ENCODE measurements around the gene METTL16.

- no peak for TF ChIP-seq CTCF (IDR thresholded peaks at IDR 0.05)
- TF ChIP-seq POLR2A (IDR thresholded peaks at IDR 0.05), result no peak
Observed at GRCh38 chr17:2456475-2456874, 55.2 kb downstream of the METTL16 start.

Data from heart left ventricle (tissue), 13 donors.